ENCODE measurements around the gene HOXC6.

- TF ChIP-seq GATA3 (IDR thresholded peaks at IDR 0.05; ENCODE audit: low read depth, low read length) (no peak), GATA2 (IDR thresholded peaks at IDR 0.05; ENCODE audit: low read depth, low read length) (no peak)
Observed at GRCh38 chr12:54033980-54034784, 5.9 kb downstream of the HOXC6 start.
